RWPE2 (cell line): ENCODE data around the gene OR2AG1.

ENCODE experiments used
- ATAC-seq: fragments of 200-7000 bp; cut with Tn5 transposase; 3 replicates; pipeline ENCODE4 v1.9.1; 2021; ENCODE audit warnings: low read depth
- DNase-seq: peaks from one replicate; pipeline ENCODE4 v3.0.0-alpha.2; 2020; ENCODE audit warnings: low spot score
- H3K27ac ChIP-seq: fragments of 450-650 bp; 2 replicates; pipeline ENCODE4 v1.5.1; 2017; ENCODE audit warnings: mild to moderate bottlenecking; ENCODE audit not compliant: poor library complexity, severe bottlenecking
- H3K27me3 ChIP-seq: fragments of 250-450 bp; sonication (Bioruptor Pico); 2 replicates; pipeline ENCODE4 v1.5.1; 2021; ENCODE audit warnings: mild to moderate bottlenecking, moderate library complexity; ENCODE audit not compliant: insufficient read depth, poor library complexity, severe bottlenecking
- H3K36me3 ChIP-seq: fragments of 250-450 bp; sonication (Bioruptor Pico); 2 replicates; pipeline ENCODE4 v1.5.1; 2020; ENCODE audit warnings: low read depth, mild to moderate bottlenecking, moderate library complexity
- H3K4me1 ChIP-seq: fragments of 250-450 bp; sonication (Bioruptor Pico); 2 replicates; pipeline ENCODE4 v1.5.1; 2021; ENCODE audit warnings: mild to moderate bottlenecking, moderate library complexity; ENCODE audit not compliant: insufficient read depth, poor library complexity, severe bottlenecking
- H3K4me3 ChIP-seq: fragments of 250-450 bp; sonication (Bioruptor Pico); 2 replicates; pipeline ENCODE4 v1.5.1; 2021; ENCODE audit warnings: mild to moderate bottlenecking, moderate library complexity; ENCODE audit not compliant: severe bottlenecking
- H3K9me3 ChIP-seq: fragments of 250-450 bp; sonication (Bioruptor Pico); 2 replicates; pipeline ENCODE4 v1.5.1; 2021; ENCODE audit warnings: mild to moderate bottlenecking, moderate library complexity; ENCODE audit not compliant: severe bottlenecking
- CTCF ChIP-seq: fragments of 450-650 bp; IDR thresholded peaks from one replicate; pipeline ENCODE4 v1.5.1; 2017; ENCODE audit warnings: mild to moderate bottlenecking, moderate library complexity; ENCODE audit not compliant: poor library complexity, severe bottlenecking

The OR2AG1 gene

GRCh38 chr11:6736495-6737121, 46.2 kb upstream of the OR2AG1 start:
- H3K27me3 ChIP-seq, result peaks cover 4% of the 10 kb centered on the region
- no peak for ATAC-seq
- DNase-seq, result no peak
- H3K4me3 ChIP-seq, result no peak overlapping the region
- no peaks in the 10 kb centered on the region for H3K4me1 ChIP-seq
- no peaks in the 10 kb centered on the region for H3K36me3 ChIP-seq
- H3K9me3 ChIP-seq, result no peaks in the 10 kb centered on the region
- no peak for TF ChIP-seq CTCF
- H3K27ac ChIP-seq, result no peak overlapping the region

GRCh38 chr11:6737872-6738466, 44.9 kb upstream of the OR2AG1 start:
- no peaks in the 10 kb centered on the region for H3K9me3 ChIP-seq
- H3K4me1 ChIP-seq, result no peaks in the 10 kb centered on the region
- peak; percentile 76 for TF ChIP-seq CTCF
- H3K4me3 ChIP-seq, result no peak overlapping the region
- DNase-seq (no peak), ATAC-seq (peak; percentile 71)
- peaks cover 6% of the 10 kb centered on the region for H3K27me3 ChIP-seq
- H3K36me3 ChIP-seq, result no peaks in the 10 kb centered on the region
- no peak overlapping the region for H3K27ac ChIP-seq

GRCh38 chr11:6738590-6738989, 44.2 kb upstream of the OR2AG1 start:
- no peaks in the 10 kb centered on the region for H3K4me1 ChIP-seq
- no peak overlapping the region for H3K4me3 ChIP-seq
- no peaks in the 10 kb centered on the region for H3K36me3 ChIP-seq
- H3K9me3 ChIP-seq, result no peaks in the 10 kb centered on the region
- no peak for TF ChIP-seq CTCF
- DNase-seq, result no peak
- H3K27ac ChIP-seq, result no peak overlapping the region
- ATAC-seq, result no peak
- peaks cover 6% of the 10 kb centered on the region for H3K27me3 ChIP-seq

- TF ChIP-seq CTCF, result no peak
- H3K4me1 ChIP-seq, result no peaks in the 10 kb centered on the region
- H3K9me3 ChIP-seq, result no peaks in the 10 kb centered on the region
- H3K4me3 ChIP-seq, result no peak overlapping the region
- no peak for ATAC-seq
- H3K36me3 ChIP-seq, result no peaks in the 10 kb centered on the region
- DNase-seq, result no peak
- H3K27me3 ChIP-seq, result peaks cover 9% of the 10 kb centered on the region
- no peak overlapping the region for H3K27ac ChIP-seq
These were observed 40.6 kb upstream of the OR2AG1 start for GRCh38 chr11:6742260-6742659.

- ATAC-seq, result no peak
- Histone ChIP-seq H3K4me3 (no peak overlapping the region), H3K9me3 (no peaks in the 10 kb centered on the region), H3K27ac (no peak overlapping the region), H3K27me3 (peaks cover 27% of the 10 kb centered on the region), H3K4me1 (no peaks in the 10 kb centered on the region), H3K36me3 (no peaks in the 10 kb centered on the region)
- DNase-seq, result no peak
- no peak for TF ChIP-seq CTCF
These were observed 37.8 kb upstream of the OR2AG1 start for GRCh38 chr11:6745018-6745417.
